ENCODE results near the gene HK1. TPM values are rescaled to one million over a fixed set of nuclear protein-coding genes. Genes with fewer than 3 reads are reported as not detected.

HK1 gene
- total and polyA plus RNA-seq, 2 of the 4 experiments (the other 2 are of a cell fraction): 53.7 to 90.5 TPM

DNA sequence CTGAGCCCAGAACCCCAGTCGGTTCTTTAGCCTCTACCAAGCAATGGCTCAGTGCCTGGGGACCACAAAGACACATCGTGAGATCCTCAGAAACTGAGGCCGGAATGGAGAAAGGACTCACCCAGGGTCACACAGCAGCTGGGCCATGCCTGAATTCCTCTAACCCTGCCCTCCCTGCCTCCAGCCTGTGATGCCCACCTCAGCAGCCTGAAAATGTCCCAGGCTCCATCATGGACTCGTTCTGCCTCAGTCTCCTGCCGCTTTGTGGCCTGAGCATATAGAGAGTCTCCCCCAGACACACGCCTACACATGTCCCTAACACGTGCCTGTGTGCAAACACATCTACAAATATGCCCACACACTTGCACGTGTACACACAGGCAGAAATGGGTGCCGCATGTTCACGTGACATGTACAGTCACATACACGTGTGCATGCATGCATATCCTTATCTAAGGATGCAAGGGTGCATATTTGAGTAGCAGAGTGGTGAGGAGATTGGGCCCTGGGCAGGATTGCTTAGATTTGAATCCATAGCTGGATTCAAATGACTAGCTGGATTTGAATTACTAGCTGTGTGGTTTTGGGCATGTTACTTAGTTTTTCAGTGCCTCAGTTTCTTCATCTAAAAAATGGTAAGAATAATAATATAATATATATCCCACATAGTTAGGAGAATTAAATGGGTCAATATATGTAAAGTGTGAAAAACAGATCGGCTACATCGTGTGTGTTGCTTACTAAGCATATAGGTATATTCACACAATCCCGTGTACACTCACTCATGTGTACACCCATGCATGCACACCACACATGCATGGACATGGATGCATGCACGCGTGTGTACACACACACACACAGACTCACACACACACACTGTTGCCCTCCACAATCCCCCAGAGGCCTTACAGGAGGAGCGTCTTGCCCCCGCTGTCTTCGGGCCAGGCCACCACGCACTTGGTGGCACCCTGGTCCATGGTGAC lies 136.0 kb downstream of the HK1 start:
- intact Hi-C loops (cut with micrococcal nuclease) (loop anchor here (5.0 to 10.0 kb wide), 2 partner anchors 407 to 630 kb away; no protein-coding TSS in a partner anchor), in situ Hi-C loops (cut with MboI; ENCODE audit: low sequenced_read_pairs) (loop anchor here (10.0 kb wide), 1 partner anchor 410 kb away; no protein-coding TSS in a partner anchor), dilution Hi-C loops (cut with HindIII; ENCODE audit: low sequenced_read_pairs, unreplicated experiment) (no loop called here)
- H3K79me1 ChIP-seq (ENCODE audit: low read depth in 1 of 2, low read length in 2 of 2): no peaks in the 10 kb centered on the region
- H4K91ac ChIP-seq (ENCODE audit: insufficient read depth, low read depth, low read length): no peak overlapping the region
- no TSS peak for BruUV-seq (replicated peaks)
- no peak overlapping the region for H4K8ac ChIP-seq (ENCODE audit: low read depth in 2 of 2, low read length in 2 of 2)
- no peaks in the 10 kb centered on the region for H3K9me3 ChIP-seq (ENCODE audit: control insufficient read depth, insufficient read depth, low read length)
- H3K9ac ChIP-seq (ENCODE audit: low read depth, low read length): no peak overlapping the region
- no peaks in the 10 kb centered on the region for H3K36me3 ChIP-seq (ENCODE audit: control insufficient read depth, insufficient read depth, low read length)
- H3K4me1 ChIP-seq (ENCODE audit: control insufficient read depth, insufficient read depth, low read length): peaks cover 3% of the 10 kb centered on the region; the same call in 1 of the 2 replicates
- no peak overlapping the region for H3K4ac ChIP-seq (ENCODE audit: low read depth, low read length)
- H2BK120ac ChIP-seq (ENCODE audit: low read depth, low read length): no peak overlapping the region
- peaks cover 25% of the 10 kb centered on the region for H3K27me3 ChIP-seq (ENCODE audit: control insufficient read depth, insufficient read depth, low read length)
- H4K5ac ChIP-seq (ENCODE audit: low read depth, low read length): no peak overlapping the region
- no peak overlapping the region for H3K23ac ChIP-seq (ENCODE audit: low read depth, low read length)
- H3K27ac ChIP-seq (ENCODE audit: insufficient read depth, low read length): no peak overlapping the region
- H3K4me2 ChIP-seq (ENCODE audit: low read depth, low read length): no peak overlapping the region
- no peak overlapping the region for H3K14ac ChIP-seq (replicated peaks; ENCODE audit: low read depth, low read length)
- no peak for ATAC-seq (ENCODE audit: low read depth)
- H3K4me3 ChIP-seq (ENCODE audit: insufficient read depth, low read depth, low read length): no peak overlapping the region
- CTCF ChIA-PET: interaction anchor here (0.6 kb wide), 1 partner anchor 329 kb away, joined by 3 read pairs; no protein-coding TSS in a partner anchor
- H3K9me1 ChIP-seq (ENCODE audit: insufficient read depth, low read length): no peaks in the 10 kb centered on the region
- H2BK5ac ChIP-seq (ENCODE audit: low read depth, low read length, poor library complexity, severe bottlenecking): no peak overlapping the region
- no peak overlapping the region for H3K18ac ChIP-seq (ENCODE audit: low read depth, low read length)
- no peak overlapping the region for H2AK5ac ChIP-seq (ENCODE audit: low read depth, low read length)
- H2BK20ac ChIP-seq (ENCODE audit: low read depth, low read length): no peak overlapping the region
- no peak for DNase-seq
- POLR2A ChIA-PET (ENCODE audit: unreplicated experiment): no interaction called here
- no peak overlapping the region for H2BK15ac ChIP-seq (ENCODE audit: low read depth, low read length)
- WGBS, 2 experiments (ENCODE audit: extremely low coverage in 2 of 2, insufficient read length in 1 of 2): 86% methylated on average over 5 of the region's 20 CpGs; no CpG with 5 or more reads in 1 of the 2 experiments
- no peak overlapping the region for H2AK9ac ChIP-seq (replicated peaks; ENCODE audit: low read depth, low read length, poor library complexity)
- no peaks in the 10 kb centered on the region for H4K20me1 ChIP-seq (ENCODE audit: insufficient read depth, low read length)
- H3K56ac ChIP-seq (ENCODE audit: extremely low read depth, insufficient read depth, low read length): no peak overlapping the region
- H2AFZ ChIP-seq (replicated peaks; ENCODE audit: low read length, poor library complexity): no peak overlapping the region
- no peak for TF ChIP-seq NFE2L2 (IDR thresholded peaks at IDR 0.05; ENCODE audit: low read depth, low read length)
- TF ChIP-seq RFX5 (IDR thresholded peaks at IDR 0.05; ENCODE audit: low read depth, low read length): no peak
- no peak for TF ChIP-seq CEBPB (IDR thresholded peaks at IDR 0.05; ENCODE audit: low read depth, low read length)
- TF ChIP-seq POLR2A (IDR thresholded peaks at IDR 0.05; ENCODE audit: low read depth, low read length): no peak
- TF ChIP-seq, protein P1, sequence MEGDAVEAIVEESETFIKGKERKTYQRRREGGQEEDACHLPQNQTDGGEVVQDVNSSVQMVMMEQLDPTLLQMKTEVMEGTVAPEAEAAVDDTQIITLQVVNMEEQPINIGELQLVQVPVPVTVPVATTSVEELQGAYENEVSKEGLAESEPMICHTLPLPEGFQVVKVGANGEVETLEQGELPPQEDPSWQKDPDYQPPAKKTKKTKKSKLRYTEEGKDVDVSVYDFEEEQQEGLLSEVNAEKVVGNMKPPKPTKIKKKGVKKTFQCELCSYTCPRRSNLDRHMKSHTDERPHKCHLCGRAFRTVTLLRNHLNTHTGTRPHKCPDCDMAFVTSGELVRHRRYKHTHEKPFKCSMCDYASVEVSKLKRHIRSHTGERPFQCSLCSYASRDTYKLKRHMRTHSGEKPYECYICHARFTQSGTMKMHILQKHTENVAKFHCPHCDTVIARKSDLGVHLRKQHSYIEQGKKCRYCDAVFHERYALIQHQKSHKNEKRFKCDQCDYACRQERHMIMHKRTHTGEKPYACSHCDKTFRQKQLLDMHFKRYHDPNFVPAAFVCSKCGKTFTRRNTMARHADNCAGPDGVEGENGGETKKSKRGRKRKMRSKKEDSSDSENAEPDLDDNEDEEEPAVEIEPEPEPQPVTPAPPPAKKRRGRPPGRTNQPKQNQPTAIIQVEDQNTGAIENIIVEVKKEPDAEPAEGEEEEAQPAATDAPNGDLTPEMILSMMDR (conservative IDR thresholded peaks at IDR 0.05; ENCODE audit: low read depth, low read length): no peak
- TF ChIP-seq USF2 (IDR thresholded peaks at IDR 0.05; ENCODE audit: low read depth, low read length): no peak
- no peak for TF ChIP-seq RCOR1 (IDR thresholded peaks at IDR 0.05; ENCODE audit: insufficient replicate concordance, low read length)
- TF ChIP-seq ELK1 (IDR thresholded peaks at IDR 0.05; ENCODE audit: borderline replicate concordance, low read depth, low read length): no peak
- no peak for TF ChIP-seq MXI1 (IDR thresholded peaks at IDR 0.05; ENCODE audit: borderline replicate concordance, low read depth, low read length)
- no peak for TF ChIP-seq CHD1 (IDR thresholded peaks at IDR 0.05; ENCODE audit: low read depth, low read length)
- TF ChIP-seq MAFK (IDR thresholded peaks at IDR 0.05; ENCODE audit: low read depth, low read length): no peak
